ENCODE data around the gene NOC4L.
"Not testable (repeated sequence)": the region's sequence is repeated elsewhere in the genome, so short reads cannot be mapped to it uniquely, and the experiment has no call there.

Gene NOC4L

DNA sequence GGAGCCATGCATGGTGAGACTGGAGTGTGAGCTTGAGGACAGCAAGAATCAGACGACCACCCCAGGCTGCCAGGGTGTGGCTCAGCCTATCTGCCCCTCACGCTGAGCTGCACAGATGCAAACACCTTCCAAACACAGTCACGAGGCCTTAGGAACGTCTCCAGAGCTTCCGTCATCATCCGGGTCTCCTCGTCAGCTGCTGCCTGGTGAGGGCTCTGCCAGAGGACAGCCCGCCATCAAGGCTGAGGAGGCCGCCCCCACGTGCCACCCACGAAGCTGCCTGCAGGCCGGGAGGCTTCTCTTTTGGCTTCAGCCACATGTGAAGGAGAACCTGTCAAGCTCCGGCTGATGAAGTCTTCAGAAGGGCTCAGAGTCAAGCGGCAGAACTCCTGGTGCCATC lies 13.6 kb upstream of the NOC4L start:
- TF ChIP-seq, protein P1, sequence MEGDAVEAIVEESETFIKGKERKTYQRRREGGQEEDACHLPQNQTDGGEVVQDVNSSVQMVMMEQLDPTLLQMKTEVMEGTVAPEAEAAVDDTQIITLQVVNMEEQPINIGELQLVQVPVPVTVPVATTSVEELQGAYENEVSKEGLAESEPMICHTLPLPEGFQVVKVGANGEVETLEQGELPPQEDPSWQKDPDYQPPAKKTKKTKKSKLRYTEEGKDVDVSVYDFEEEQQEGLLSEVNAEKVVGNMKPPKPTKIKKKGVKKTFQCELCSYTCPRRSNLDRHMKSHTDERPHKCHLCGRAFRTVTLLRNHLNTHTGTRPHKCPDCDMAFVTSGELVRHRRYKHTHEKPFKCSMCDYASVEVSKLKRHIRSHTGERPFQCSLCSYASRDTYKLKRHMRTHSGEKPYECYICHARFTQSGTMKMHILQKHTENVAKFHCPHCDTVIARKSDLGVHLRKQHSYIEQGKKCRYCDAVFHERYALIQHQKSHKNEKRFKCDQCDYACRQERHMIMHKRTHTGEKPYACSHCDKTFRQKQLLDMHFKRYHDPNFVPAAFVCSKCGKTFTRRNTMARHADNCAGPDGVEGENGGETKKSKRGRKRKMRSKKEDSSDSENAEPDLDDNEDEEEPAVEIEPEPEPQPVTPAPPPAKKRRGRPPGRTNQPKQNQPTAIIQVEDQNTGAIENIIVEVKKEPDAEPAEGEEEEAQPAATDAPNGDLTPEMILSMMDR (IDR thresholded peaks at IDR 0.05; ENCODE audit: insufficient read depth, low read depth, low read length, missing control alignments) = no peak
- DNase-seq (ENCODE audit: low read depth) = no peak

DNA sequence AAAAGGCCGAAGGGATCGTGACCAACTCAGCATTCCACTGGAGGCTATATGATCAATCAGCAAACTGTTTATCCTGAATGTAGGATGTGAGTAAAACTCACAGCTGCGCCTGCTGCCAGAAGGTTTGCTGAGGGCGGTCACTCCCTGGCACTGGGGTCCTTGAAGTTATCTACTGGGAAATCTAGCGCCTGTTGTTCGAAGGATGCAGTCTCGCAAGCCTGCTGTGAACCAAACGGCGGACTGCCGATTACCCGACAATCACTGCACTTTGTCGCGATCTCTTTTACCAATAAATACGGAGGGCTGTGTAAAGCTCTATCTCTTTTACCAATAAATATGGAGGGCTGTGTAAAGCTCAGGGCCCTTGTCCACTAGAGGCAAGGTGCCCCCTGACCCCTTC lies 13.0 kb upstream of the NOC4L start:
- TF ChIP-seq, protein P1 (IDR thresholded peaks at IDR 0.05; ENCODE audit: insufficient read depth, low read depth, low read length, missing control alignments) = no peak
- no peak overlapping the region for H3K4me3 ChIP-seq (ENCODE audit: low read depth, low read length)
- DNase-seq (ENCODE audit: low read depth) = no peak

More for the DNA sequence above, 13.6 kb upstream of the NOC4L start:
- no peak overlapping the region for H3K4me3 ChIP-seq (ENCODE audit: low read depth, low read length)

DNA sequence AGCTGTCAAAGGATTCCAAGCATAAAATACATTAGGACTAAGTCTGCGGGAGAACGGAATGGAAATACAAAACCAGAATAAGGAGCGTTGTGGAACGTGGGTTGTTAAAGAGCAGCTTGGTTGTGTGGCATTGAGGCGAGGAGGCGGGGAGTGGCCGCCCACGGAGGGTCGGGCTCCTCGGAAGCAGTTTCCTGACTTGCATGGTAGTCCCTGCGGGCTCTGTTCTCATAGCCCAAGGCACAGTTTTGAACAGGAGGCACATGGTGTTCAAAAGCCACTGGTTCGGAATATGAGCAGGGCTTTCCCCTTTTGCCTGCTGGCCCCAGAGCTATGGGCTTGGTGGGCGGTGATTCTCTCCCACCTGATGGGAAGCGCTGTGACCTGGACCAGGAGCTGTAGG lies 12.3 kb upstream of the NOC4L start:
- no peak for DNase-seq (ENCODE audit: low read depth)
- no peak overlapping the region for H3K4me3 ChIP-seq (ENCODE audit: low read depth, low read length)
- TF ChIP-seq, protein P1 (IDR thresholded peaks at IDR 0.05; ENCODE audit: insufficient read depth, low read depth, low read length, missing control alignments) = no peak

DNA sequence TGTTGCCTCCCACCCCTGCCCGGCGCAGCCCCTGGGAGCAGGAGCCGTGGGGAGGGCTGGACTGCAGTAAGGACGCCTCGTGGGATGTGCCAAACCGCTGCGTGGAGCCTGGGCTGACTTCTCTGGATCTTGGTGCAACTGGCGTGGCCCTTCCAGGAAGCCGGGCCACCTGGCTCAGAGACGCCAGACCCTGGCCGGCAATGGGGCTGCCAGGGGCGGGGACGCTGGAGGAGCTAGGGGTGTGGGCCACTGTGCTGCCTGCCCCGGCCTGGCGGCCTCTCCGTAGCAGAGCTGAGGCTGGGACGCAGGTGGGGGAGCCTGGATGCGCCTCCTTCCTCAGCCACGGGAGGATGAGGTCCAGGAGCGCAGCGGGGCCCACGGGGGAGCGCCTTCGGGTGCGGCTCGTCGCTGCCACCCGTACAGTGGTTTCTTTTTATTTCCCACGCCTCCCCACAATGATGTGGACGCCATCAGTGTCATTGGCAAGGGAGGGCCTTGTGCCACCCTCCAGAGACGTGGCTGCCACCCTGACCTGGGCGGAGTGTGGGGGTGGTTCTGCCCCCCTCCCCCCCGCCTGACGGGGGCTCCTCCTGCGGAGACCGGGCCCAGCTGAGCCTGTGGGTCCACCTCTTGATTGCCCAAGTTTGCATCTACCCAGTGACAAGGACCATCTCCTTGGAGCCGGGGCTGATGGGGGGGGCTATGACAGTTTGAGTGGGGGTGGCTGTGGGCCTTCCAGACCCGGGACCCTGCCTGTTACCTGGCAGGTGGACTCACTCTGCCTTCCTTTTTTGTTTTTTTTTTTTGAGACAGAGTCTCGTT lies 11.4 kb upstream of the NOC4L start:
- no peak overlapping the region for H3K4me3 ChIP-seq (ENCODE audit: low read depth, low read length)
- TF ChIP-seq, protein P1 (IDR thresholded peaks at IDR 0.05; ENCODE audit: insufficient read depth, low read depth, low read length, missing control alignments) = no peak
- DNase-seq (ENCODE audit: low read depth) = no peak

DNA sequence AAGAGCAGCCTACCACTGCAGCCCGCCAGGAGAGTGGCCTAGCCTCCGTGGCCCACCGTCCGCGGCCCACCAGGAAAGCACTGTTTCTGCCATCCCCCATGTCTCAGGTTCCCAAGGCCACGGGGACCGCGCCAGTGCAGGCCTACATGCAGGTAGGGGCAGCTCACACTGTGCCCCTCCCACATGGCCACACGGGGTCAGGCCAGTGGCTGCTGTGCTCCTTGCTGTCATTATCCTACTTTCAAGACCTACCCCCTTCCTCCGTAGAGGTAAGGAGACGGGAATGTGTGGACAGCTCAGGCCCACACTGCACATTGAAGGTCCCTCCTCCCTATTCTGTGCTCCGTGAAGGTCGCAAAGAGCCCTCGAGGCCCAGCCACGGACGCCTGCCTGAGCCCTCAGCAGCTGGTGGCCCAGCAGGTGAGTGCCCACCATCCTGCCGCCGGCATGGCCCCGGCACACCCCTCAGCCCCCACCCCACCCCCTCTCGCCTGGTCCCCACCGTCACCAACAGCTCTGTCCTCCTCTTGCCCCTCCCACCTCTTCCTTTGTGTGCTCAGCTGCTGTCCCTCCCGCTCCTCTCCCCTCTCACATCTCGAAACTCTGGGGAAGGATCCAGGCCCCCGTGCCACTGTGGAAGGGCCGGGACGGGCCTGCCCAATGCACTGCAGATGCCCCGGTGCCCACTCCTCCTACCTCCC lies 10.2 kb upstream of the NOC4L start:
- H3K4me3 ChIP-seq (ENCODE audit: low read depth, low read length) = no peak overlapping the region
- DNase-seq (ENCODE audit: low read depth) = no peak
- TF ChIP-seq, protein P1 (IDR thresholded peaks at IDR 0.05; ENCODE audit: insufficient read depth, low read depth, low read length, missing control alignments) = no peak

DNA sequence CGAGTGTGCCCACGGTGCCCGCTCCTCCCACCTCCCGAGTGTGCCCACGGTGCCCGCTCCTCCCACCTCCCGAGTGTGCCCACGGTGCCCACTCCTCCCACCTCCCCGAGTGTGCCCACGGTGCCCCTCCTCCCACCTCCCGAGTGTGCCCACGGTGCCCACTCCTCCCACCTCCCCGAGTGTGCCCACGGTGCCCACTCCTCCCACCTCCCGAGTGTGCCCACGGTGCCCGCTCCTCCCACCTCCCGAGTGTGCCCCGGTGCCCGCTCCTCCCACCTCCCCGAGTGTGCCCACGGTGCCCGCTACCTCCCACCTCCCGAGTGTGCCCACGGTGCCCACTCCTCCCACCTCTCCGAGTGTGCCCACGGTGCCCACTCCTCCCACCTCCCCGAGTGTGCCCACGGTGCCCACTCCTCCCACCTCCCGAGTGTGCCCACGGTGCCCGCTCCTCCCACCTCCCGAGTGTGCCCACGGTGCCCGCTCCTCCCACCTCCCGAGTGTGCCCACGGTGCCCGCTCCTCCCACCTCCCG lies 9.5 kb upstream of the NOC4L start:
- H3K4me3 ChIP-seq (ENCODE audit: low read depth, low read length); DNase-seq (ENCODE audit: low read depth): not testable (repeated sequence)

DNA sequence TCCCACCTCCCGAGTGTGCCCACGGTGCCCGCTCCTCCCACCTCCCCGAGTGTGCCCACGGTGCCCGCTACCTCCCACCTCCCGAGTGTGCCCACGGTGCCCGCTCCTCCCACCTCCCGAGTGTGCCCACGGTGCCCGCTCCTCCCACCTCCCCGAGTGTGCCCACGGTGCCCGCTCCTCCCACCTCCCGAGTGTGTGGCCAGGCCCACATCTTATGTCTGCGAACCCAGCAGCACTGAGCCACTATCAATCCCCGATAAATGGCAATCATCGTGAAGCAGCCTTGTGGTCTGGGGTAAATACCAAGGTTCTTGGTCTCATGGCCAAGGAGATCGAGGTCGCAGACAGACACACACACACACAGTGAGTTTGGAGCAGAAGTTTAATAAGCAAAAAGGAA lies 8.0 kb upstream of the NOC4L start:
- not testable (repeated sequence) for DNase-seq (ENCODE audit: low read depth); H3K4me3 ChIP-seq (ENCODE audit: low read depth, low read length)
